HepG2 (cell line): Measurements from ENCODE around the gene LSM10. TPM values are rescaled to one million over a fixed set of nuclear protein-coding genes. Genes with fewer than 3 reads are reported as not detected.

Source experiments
- BCL6 ChIP-seq: IDR thresholded peaks from 2 replicates; pipeline ENCODE4 v1.6.1; 2016; ENCODE audit warnings: missing genetic modification reagents, missing compliant biosample characterization
- BRD4 ChIP-seq: sonication (generic); formaldehyde crosslinking; IDR thresholded peaks from 2 replicates; pipeline ENCODE4 v1.4.0; 2020; ENCODE audit warnings: missing genetic modification reagents
- DPF2 ChIP-seq: sonication (generic); formaldehyde crosslinking; IDR thresholded peaks from 2 replicates; pipeline ENCODE4 v1.4.0; 2020; ENCODE audit warnings: mild to moderate bottlenecking, low read depth, missing genetic modification reagents, borderline replicate concordance
- FOXK1 ChIP-seq: sonication (generic); formaldehyde crosslinking; IDR thresholded peaks from 2 replicates; pipeline ENCODE4 v1.4.0; 2020; ENCODE audit warnings: low read depth, missing genetic modification reagents, borderline replicate concordance
- KLF13 ChIP-seq: sonication (generic); formaldehyde crosslinking; IDR thresholded peaks from 2 replicates; pipeline ENCODE4 v1.4.0; 2020; ENCODE audit warnings: mild to moderate bottlenecking, missing genetic modification reagents
- MTF1 ChIP-seq: sonication (generic); formaldehyde crosslinking; IDR thresholded peaks from 2 replicates; pipeline ENCODE4 v1.5.0; 2020; ENCODE audit warnings: missing genetic modification reagents
- NFE2L1 ChIP-seq: sonication (generic); formaldehyde crosslinking; IDR thresholded peaks from 2 replicates; pipeline ENCODE4 v1.4.0; 2020; ENCODE audit warnings: missing genetic modification reagents, mild to moderate bottlenecking, borderline replicate concordance
- NFE2L2 ChIP-seq: fragments of 150-350 bp; IDR thresholded peaks from 2 replicates; pipeline ENCODE4 v1.6.1; 2014; ENCODE audit warnings: low read length
- SAP130 ChIP-seq: IDR thresholded peaks from 2 replicates; pipeline ENCODE4 v1.6.1; 2016; ENCODE audit warnings: low read depth
- ZFP36L1 ChIP-seq: sonication (generic); formaldehyde crosslinking; IDR thresholded peaks from 2 replicates; pipeline ENCODE4 v1.8.0; 2022; ENCODE audit warnings: mild to moderate bottlenecking, missing genetic modification reagents, moderate library complexity
- ZFP90 ChIP-seq: sonication (generic); formaldehyde crosslinking; IDR thresholded peaks from 2 replicates; pipeline ENCODE4 v1.8.0; 2022; ENCODE audit warnings: missing genetic modification reagents, mild to moderate bottlenecking, inconsistent platforms, borderline replicate concordance
- ZNF44 ChIP-seq: sonication (generic); formaldehyde crosslinking; IDR thresholded peaks from 2 replicates; pipeline ENCODE4 v1.5.1; 2020; ENCODE audit warnings: mild to moderate bottlenecking, missing genetic modification reagents
- ZNF530 ChIP-seq: sonication (generic); formaldehyde crosslinking; IDR thresholded peaks from 2 replicates; pipeline ENCODE4 v1.5.0; 2020; ENCODE audit warnings: low read depth, mild to moderate bottlenecking, missing genetic modification reagents
- ZNF546 ChIP-seq: sonication (generic); formaldehyde crosslinking; conservative IDR thresholded peaks from 2 replicates; pipeline ENCODE4 v1.8.1; 2023; ENCODE audit warnings: mild to moderate bottlenecking, missing genetic modification reagents
- ZNF562 ChIP-seq: sonication (generic); formaldehyde crosslinking; IDR thresholded peaks from 2 replicates; pipeline ENCODE4 v1.8.0; 2022; ENCODE audit warnings: missing genetic modification reagents, borderline replicate concordance
- ZNF772 ChIP-seq: sonication (generic); formaldehyde crosslinking; IDR thresholded peaks from 2 replicates; pipeline ENCODE4 v1.5.0; 2020; ENCODE audit warnings: mild to moderate bottlenecking, missing genetic modification reagents
- polyA plus RNA-seq, 8 experiments: library from polyadenylated mRNA; depleted of rRNA in 3 of 8; stranded (reverse) in 7 of 8; unstranded in 1 of 8; fragments of >200 nt; fragmentation: Illumina TruSeq in 4 of 8; extraction: Trizol in 4 of 8; gene quantifications; 2 replicates each; pipeline versions ENCODE4 v1.2.1 to v1.2.3, GENCODE V29; 2011 to 2016; ENCODE audit warnings: low read depth in 4 of 8, missing spikeins in 1 of 8, mixed read lengths in 1 of 8; ENCODE audit not compliant: insufficient read depth in 1 of 8
- total RNA-seq, 5 experiments: library from RNA; depleted of rRNA; stranded (reverse); fragments of >200 nt; fragmentation: Illumina TruSeq; extraction: Trizol; gene quantifications; 2 replicates each; pipeline ENCODE4 v1.2.3, GENCODE V29; 2016; ENCODE audit warnings: low read depth in 1 of 5
- TF ChIP-seq, protein P1 (sequence below): sonication (generic); formaldehyde crosslinking; IDR thresholded peaks from 2 replicates; pipeline ENCODE4 v1.8.0; 2022; ENCODE audit warnings: low read depth, missing genetic modification reagents
- TF ChIP-seq, protein P2 (sequence below): sonication (generic); formaldehyde crosslinking; IDR thresholded peaks from 2 replicates; pipeline ENCODE4 v1.5.1; 2020; ENCODE audit warnings: missing genetic modification reagents, mild to moderate bottlenecking, borderline replicate concordance
- TF ChIP-seq, protein P3 (sequence below): sonication (generic); formaldehyde crosslinking; IDR thresholded peaks from 2 replicates; pipeline ENCODE4 v1.5.0; 2020; ENCODE audit warnings: missing genetic modification reagents, mild to moderate bottlenecking, borderline replicate concordance
- TF ChIP-seq, protein P4 (sequence below): sonication (generic); formaldehyde crosslinking; IDR thresholded peaks from 2 replicates; pipeline ENCODE4 v1.5.0; 2020; ENCODE audit warnings: missing genetic modification reagents
- TF ChIP-seq, protein P5 (sequence below): conservative IDR thresholded peaks from 2 replicates; pipeline ENCODE4 v1.6.1; 2018; ENCODE audit warnings: missing genetic modification reagents
- TF ChIP-seq, protein P6 (sequence below), 2 experiments: sonication (generic) in 1 of 2; formaldehyde crosslinking in 1 of 2; IDR thresholded peaks; 2 replicates each; pipeline versions ENCODE4 v1.4.0 to v1.6.1; 2018 to 2020; ENCODE audit warnings: missing genetic modification reagents in 2 of 2, borderline replicate concordance in 1 of 2, low read depth in 1 of 2, mild to moderate bottlenecking in 1 of 2, missing biosample characterization in 1 of 2

LSM10 gene
- total and polyA plus RNA-seq, 2 of the 13 experiments (the other 11 are each of a cell fraction or from before 2014, with no cell fraction given) = 14.0 to 52.0 TPM

DNA sequence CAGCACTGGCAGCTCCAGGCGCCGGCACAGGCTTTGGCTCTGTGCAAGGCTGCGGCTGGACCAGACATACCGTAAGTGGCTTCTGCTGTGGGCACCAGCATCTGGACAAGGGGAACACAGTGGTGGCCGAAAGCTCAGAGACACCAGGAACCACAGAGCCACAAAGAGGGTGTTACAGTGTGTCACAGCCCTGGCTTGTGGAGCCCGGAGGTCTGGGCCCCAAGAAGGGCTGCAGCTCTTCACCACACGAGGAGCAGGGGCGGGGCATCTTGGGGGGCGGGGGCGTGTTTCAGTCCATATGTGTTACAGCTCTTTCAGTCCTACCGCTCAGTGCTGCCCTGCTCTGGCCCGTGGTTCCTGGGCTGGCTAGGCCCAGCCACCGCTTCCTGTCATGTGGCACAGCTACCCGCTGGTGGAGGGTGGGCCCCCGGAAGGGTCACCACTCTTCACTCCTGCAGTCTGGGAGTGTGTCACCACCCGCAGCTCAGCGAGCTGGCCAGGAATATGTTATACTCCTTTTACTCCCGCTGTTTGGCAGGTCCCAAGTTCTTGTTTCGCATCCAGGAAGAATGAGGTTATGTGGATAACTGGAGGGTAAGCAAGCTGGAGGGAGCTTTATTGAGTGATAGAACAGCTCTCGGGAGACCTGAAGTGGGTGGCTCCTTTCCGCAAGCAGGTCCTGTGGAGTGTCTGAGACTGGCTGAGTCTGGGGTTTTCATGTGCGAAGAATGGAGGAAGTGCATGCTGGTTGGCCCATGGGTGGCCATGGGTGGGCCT lies 3.3 kb upstream of the LSM10 start (continued):
- TF ChIP-seq, protein P1, sequence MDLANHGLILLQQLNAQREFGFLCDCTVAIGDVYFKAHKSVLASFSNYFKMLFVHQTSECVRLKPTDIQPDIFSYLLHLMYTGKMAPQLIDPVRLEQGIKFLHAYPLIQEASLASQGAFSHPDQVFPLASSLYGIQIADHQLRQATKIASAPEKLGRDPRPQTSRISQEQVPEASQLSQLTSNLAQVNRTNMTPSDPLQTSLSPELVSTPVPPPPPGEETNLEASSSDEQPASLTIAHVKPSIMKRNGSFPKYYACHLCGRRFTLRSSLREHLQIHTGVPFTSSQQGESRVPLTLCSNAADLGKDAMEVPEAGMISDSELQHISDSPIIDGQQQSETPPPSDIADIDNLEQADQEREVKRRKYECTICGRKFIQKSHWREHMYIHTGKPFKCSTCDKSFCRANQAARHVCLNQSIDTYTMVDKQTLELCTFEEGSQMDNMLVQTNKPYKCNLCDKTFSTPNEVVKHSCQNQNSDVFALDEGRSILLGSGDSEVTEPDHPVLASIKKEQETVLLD (CRISPR knock-in tag) = no peak
- no peak for TF ChIP-seq MTF1 (CRISPR knock-in tag)
- TF ChIP-seq SAP130 (CRISPR knock-in tag) = peak; percentile 99
- TF ChIP-seq, protein P2, sequence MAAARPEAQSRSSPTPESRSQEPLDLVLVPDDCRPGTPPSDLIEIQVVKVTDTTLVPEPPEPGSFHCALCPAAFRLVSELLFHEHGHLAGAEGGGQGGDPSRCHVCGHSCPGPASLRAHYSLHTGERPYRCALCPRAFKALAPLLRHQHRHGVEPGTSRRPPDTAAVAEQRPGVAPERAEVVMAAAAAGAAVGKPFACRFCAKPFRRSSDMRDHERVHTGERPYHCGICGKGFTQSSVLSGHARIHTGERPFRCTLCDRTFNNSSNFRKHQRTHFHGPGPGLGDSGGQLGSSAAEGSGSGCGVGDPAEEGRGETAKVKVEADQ (CRISPR knock-in tag) = peak; percentile 87
- TF ChIP-seq KLF13 (CRISPR knock-in tag) = no peak
- 0 out of 2 replicates have a peak, but pooled peaks have one; percentile 30 for TF ChIP-seq ZFP36L1
- TF ChIP-seq ZNF772 (CRISPR knock-in tag) = peak; percentile 42; the same call in 1 of the 2 replicates
- peak; percentile 75; the same call in 1 of the 2 replicates for TF ChIP-seq FOXK1 (CRISPR knock-in tag)
- no peak for TF ChIP-seq ZFP90 (CRISPR knock-in tag)
- TF ChIP-seq, protein P3, sequence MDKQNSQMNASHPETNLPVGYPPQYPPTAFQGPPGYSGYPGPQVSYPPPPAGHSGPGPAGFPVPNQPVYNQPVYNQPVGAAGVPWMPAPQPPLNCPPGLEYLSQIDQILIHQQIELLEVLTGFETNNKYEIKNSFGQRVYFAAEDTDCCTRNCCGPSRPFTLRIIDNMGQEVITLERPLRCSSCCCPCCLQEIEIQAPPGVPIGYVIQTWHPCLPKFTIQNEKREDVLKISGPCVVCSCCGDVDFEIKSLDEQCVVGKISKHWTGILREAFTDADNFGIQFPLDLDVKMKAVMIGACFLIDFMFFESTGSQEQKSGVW (CRISPR knock-in tag) = no peak
- TF ChIP-seq BRD4 (CRISPR knock-in tag) = no peak
- peak; percentile 27; the same call in 1 of the 2 replicates for TF ChIP-seq BCL6
- TF ChIP-seq ZNF44 (CRISPR knock-in tag) = peak; percentile 64; the same call in 1 of the 2 replicates
- TF ChIP-seq ZNF546 (CRISPR knock-in tag) = 0 out of 2 replicates have a peak, but pooled peaks have one; percentile 67
- no peak for TF ChIP-seq NFE2L2
- TF ChIP-seq, protein P4, sequence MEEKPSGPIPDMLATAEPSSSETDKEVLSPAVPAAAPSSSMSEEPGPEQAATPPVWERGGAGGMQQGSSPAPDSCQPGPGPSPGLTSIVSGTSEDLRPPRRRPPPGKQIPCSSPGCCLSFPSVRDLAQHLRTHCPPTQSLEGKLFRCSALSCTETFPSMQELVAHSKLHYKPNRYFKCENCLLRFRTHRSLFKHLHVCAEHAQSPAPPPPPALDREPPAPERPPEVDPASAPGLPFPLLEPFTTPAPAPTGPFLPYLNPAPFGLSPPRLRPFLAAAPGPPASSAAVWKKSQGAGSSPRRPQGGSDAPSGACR (CRISPR knock-in tag) = peak; percentile 88
- TF ChIP-seq ZNF530 = no peak
- TF ChIP-seq, protein P5, sequence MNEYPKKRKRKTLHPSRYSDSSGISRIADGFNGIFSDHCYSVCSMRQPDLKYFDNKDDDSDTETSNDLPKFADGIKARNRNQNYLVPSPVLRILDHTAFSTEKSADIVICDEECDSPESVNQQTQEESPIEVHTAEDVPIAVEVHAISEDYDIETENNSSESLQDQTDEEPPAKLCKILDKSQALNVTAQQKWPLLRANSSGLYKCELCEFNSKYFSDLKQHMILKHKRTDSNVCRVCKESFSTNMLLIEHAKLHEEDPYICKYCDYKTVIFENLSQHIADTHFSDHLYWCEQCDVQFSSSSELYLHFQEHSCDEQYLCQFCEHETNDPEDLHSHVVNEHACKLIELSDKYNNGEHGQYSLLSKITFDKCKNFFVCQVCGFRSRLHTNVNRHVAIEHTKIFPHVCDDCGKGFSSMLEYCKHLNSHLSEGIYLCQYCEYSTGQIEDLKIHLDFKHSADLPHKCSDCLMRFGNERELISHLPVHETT (CRISPR knock-in tag) = peak; percentile 62; the same call in 1 of the 2 replicates
- no peak for TF ChIP-seq NFE2L1 (CRISPR knock-in tag)
- TF ChIP-seq, protein P6, sequence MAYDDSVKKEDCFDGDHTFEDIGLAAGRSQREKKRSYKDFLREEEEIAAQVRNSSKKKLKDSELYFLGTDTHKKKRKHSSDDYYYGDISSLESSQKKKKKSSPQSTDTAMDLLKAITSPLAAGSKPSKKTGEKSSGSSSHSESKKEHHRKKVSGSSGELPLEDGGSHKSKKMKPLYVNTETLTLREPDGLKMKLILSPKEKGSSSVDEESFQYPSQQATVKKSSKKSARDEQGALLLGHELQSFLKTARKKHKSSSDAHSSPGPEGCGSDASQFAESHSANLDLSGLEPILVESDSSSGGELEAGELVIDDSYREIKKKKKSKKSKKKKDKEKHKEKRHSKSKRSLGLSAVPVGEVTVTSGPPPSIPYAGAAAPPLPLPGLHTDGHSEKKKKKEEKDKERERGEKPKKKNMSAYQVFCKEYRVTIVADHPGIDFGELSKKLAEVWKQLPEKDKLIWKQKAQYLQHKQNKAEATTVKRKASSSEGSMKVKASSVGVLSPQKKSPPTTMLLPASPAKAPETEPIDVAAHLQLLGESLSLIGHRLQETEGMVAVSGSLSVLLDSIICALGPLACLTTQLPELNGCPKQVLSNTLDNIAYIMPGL (CRISPR knock-in tag; IDR thresholded peaks at IDR 0.05; ENCODE audit: borderline replicate concordance in 1 of 2, low read depth in 1 of 2) = peak; percentile 38 to 56; a peak in 2 of 4 replicates
- TF ChIP-seq ZNF562 (CRISPR knock-in tag) = no peak
- no peak for TF ChIP-seq DPF2 (CRISPR knock-in tag)
